Measurements from ENCODE around the gene PTCH1.

Gene PTCH1

DNA sequence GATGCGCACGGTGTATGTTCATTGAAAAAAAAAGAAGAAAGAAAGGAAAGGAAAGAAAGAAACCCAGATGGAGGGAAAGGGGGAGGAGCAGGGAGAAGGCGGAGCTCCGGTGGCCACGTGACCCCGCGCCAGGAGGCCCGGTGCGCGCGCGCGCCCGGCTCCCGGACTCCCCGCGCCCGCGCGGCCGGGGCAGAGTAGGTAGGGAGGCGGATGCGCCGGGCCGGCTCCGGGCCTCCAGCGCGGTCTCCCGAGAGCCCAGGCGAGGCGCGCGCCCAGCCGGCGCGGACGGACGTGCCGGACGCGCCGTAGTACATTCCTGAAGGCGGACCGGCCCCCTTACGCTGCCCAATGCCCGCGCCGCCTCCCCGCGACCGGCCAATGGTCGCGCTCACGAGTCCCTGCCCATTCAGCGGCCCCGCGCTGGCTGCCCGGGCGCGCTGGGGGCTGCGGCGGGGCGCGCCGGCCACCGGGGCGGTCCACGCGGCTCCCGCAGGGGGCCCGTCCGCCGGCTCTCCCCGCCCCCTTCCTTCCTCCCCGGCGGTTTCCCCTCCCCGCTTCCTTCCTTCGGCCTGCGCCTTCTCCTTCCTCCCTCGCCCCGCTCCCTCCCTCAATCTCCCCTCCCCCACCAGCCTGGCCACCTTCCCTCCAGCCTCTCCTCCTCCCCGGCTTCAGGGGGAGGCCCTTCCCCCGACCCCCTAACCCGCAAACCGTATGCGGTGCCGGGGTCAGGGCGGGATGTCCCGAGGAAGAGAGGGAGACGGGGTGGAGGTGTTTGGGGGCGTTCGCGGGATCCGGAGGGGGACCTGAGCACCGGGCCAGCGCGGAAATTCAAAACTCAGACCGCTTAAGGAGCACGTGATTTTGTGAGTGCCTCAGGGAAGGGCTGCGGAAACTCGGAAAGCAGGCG lies 5.8 kb downstream of the PTCH1 start:
- DNase-seq = peak; percentile 88
- no peaks in the 10 kb centered on the region for H3K36me3 ChIP-seq (replicated peaks; ENCODE audit: insufficient read depth, low read length)
- no peaks in the 10 kb centered on the region for H3K9me2 ChIP-seq (replicated peaks; ENCODE audit: insufficient read depth, low read length)
- peak overlapping the region; percentile 88 for H3K4me3 ChIP-seq (ENCODE audit: low read length)
- H4K20me1 ChIP-seq (ENCODE audit: insufficient read depth, low read length) = no peaks in the 10 kb centered on the region
- H3K9ac ChIP-seq (ENCODE audit: low read length) = peak overlapping the region; percentile 79
- no peak for TF ChIP-seq CTCF (IDR thresholded peaks at IDR 0.05; ENCODE audit: low read length)
- no peak for TF ChIP-seq EZH2phosphoT487 (IDR thresholded peaks at IDR 0.05; ENCODE audit: low read length)
- no peak for TF ChIP-seq EZH2 (optimal IDR thresholded peaks at IDR 0.05; ENCODE audit: low read depth, low read length)
- peaks cover 35% of the 10 kb centered on the region for H3K79me2 ChIP-seq (ENCODE audit: low read length)
- H3F3A ChIP-seq (ENCODE audit: insufficient read depth, low read length) = peaks cover 38% of the 10 kb centered on the region
- no peaks in the 10 kb centered on the region for H3K27me3 ChIP-seq (replicated peaks; ENCODE audit: insufficient read depth, low read length)
- H3K27ac ChIP-seq (ENCODE audit: low read length) = peak overlapping the region; percentile 71; the same call in 1 of the 2 replicates
- no peaks in the 10 kb centered on the region for H3K4me1 ChIP-seq (ENCODE audit: low read length)
- H3K4me2 ChIP-seq (ENCODE audit: low read depth, low read length) = peak overlapping the region; percentile 94
- H2AFZ ChIP-seq (ENCODE audit: low read length) = peak overlapping the region; percentile 85
- no peaks in the 10 kb centered on the region for H3K9me3 ChIP-seq (replicated peaks; ENCODE audit: insufficient read depth, low read length)

DNA sequence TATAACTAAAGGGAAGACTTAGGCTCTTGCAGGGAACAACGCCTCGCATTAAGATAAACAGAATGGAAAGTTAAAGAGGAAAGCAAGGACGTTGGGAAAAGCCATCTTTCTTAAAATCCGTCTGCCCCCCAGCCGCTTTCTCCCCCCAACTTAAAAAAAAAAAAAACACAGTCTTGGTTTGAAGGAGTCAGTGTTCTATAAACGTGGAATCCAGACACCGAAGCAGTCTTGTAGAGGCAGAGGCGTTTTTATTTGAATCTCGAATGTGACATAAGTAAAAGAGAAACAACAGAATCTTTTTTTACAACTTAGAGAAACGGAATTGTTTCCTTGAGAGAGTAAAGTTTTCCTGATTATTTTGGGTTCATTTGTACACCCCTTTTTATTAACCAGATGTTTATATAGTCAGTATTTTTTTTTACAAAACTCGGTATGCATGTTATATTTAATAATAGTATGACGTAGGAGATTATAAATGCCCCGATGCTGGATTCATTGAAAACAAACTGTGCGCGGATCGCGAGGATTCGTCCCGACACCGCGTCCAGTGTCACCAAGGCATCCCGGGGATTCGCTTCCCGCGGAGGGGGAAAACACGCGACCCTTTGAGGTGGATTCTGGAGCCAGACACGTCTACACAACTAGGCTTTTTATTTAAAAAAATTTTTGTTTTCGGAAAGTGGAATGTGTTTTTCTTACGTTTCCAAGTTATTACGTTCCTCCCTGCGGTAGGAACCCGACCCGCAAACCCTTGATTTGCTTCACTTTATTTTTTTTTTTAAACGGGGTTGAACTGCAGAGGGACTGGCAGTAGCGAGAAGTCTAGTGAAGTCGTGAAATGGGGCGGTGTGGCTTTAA lies 6.7 kb downstream of the PTCH1 start:
- Histone ChIP-seq H3K9me3 (replicated peaks; ENCODE audit: insufficient read depth, low read length) (no peaks in the 10 kb centered on the region), H3K27me3 (replicated peaks; ENCODE audit: insufficient read depth, low read length) (no peaks in the 10 kb centered on the region), H3K9ac (ENCODE audit: low read length) (peak overlapping the region; percentile 76), H3K36me3 (replicated peaks; ENCODE audit: insufficient read depth, low read length) (no peaks in the 10 kb centered on the region), H4K20me1 (ENCODE audit: insufficient read depth, low read length) (no peaks in the 10 kb centered on the region), H3F3A (ENCODE audit: insufficient read depth, low read length) (peaks cover 42% of the 10 kb centered on the region), H3K4me3 (ENCODE audit: low read length) (peak overlapping the region; percentile 71), H3K79me2 (ENCODE audit: low read length) (peaks cover 37% of the 10 kb centered on the region), H3K4me2 (ENCODE audit: low read depth, low read length) (peak overlapping the region; percentile 73), H2AFZ (ENCODE audit: low read length) (peak overlapping the region; percentile 31), H3K4me1 (ENCODE audit: low read length) (no peaks in the 10 kb centered on the region), H3K9me2 (replicated peaks; ENCODE audit: insufficient read depth, low read length) (no peaks in the 10 kb centered on the region), H3K27ac (ENCODE audit: low read length) (peak overlapping the region; percentile 71)
- DNase-seq = peak; percentile 15
- TF ChIP-seq CTCF (IDR thresholded peaks at IDR 0.05; ENCODE audit: low read length) (no peak), EZH2phosphoT487 (IDR thresholded peaks at IDR 0.05; ENCODE audit: low read length) (no peak), EZH2 (optimal IDR thresholded peaks at IDR 0.05; ENCODE audit: low read depth, low read length) (no peak)

DNA sequence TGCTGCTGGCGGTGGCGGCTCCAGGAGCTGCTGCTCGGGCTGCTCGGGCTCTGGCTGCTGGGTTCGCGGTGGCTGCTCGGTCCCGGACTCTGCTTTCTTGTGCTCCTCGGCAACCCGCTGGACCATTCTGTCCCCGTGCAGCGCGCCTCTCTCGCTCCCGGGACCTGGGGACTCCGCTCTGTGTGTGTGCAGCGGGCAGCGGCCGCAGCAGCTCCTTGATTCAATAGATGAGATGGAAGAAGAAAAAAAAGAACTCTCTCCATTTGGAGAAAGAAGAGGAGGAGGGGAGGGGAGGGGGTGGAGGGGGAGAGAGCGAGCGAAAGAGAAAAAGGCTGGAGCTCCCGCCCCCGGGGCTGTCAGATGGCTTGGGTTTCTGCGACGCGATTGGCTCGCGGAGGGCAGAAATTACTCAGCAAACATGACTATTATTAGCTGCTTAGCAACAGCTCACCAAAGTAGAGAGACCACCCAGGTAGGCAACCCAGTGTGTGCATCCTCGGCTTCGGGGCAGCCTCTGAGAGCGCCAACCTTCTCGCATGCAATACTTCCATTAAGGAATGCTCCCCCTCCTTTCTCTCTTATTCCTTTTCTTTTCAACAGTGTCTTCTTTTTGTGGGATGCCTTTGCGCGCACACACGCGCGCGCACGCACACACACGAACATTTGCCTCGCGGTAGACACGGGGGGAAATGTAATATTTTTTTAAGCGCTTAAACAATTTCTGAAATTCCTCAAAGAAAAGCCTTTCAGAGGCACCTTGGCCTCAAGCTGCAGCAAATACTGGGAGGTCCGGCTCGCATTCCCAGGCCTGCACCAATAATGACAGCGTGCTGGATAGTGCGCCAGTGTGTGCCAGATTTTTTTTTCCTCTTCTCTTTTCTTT lies 7.6 kb downstream of the PTCH1 start:
- Histone ChIP-seq H2AFZ (ENCODE audit: low read length) (peak overlapping the region; percentile 63), H3K27ac (ENCODE audit: low read length) (peak overlapping the region; percentile 71), H3K79me2 (ENCODE audit: low read length) (peaks cover 46% of the 10 kb centered on the region), H3K4me3 (ENCODE audit: low read length) (peak overlapping the region; percentile 71), H3K36me3 (replicated peaks; ENCODE audit: insufficient read depth, low read length) (no peaks in the 10 kb centered on the region), H3K9me3 (replicated peaks; ENCODE audit: insufficient read depth, low read length) (no peaks in the 10 kb centered on the region), H3K4me1 (ENCODE audit: low read length) (peaks cover 4% of the 10 kb centered on the region; the same call in 1 of the 2 replicates), H3K27me3 (replicated peaks; ENCODE audit: insufficient read depth, low read length) (no peaks in the 10 kb centered on the region), H3K4me2 (ENCODE audit: low read depth, low read length) (peak overlapping the region; percentile 73), H4K20me1 (ENCODE audit: insufficient read depth, low read length) (no peaks in the 10 kb centered on the region), H3K9me2 (replicated peaks; ENCODE audit: insufficient read depth, low read length) (no peaks in the 10 kb centered on the region), H3F3A (ENCODE audit: insufficient read depth, low read length) (peaks cover 46% of the 10 kb centered on the region), H3K9ac (ENCODE audit: low read length) (peak overlapping the region; percentile 76)
- DNase-seq = peak; percentile 93
- TF ChIP-seq EZH2phosphoT487 (IDR thresholded peaks at IDR 0.05; ENCODE audit: low read length) = no peak
- no peak for TF ChIP-seq EZH2 (optimal IDR thresholded peaks at IDR 0.05; ENCODE audit: low read depth, low read length)
- no peak for TF ChIP-seq CTCF (IDR thresholded peaks at IDR 0.05; ENCODE audit: low read length)
